Aorta (tissue), 5 donors: ENCODE measurements around the gene TSPYL6. TPM values are rescaled to one million over a fixed set of nuclear protein-coding genes. Genes with fewer than 3 reads are reported as not detected.

ENCODE experiments used
- ATAC-seq: fragments of 200-7000 bp; cut with Tn5 transposase; one replicate; pipeline ENCODE4 v1.9.1; 2022; ENCODE audit warnings: moderate library complexity; ENCODE audit not compliant: low FRiP score
- DNase-seq, 2 donors: peaks; one replicate each; pipeline ENCODE4 v3.0.0-alpha.2; 2020
- H3K27ac ChIP-seq, 2 donors: one replicate each; pipeline ENCODE4 v1.5.1; 2013; ENCODE audit warnings: low read length in 2 of 2, mild to moderate bottlenecking in 2 of 2, moderate library complexity in 2 of 2, control low read depth in 1 of 2, inconsistent platforms in 1 of 2, low read depth in 1 of 2
- H3K27me3 ChIP-seq, 2 donors: one replicate each; pipeline ENCODE4 v1.6.1; 2013; ENCODE audit warnings: control low read depth in 1 of 2, low read length in 1 of 2, mild to moderate bottlenecking in 1 of 2, moderate library complexity in 1 of 2; ENCODE audit not compliant: insufficient read depth in 2 of 2, control insufficient read depth in 1 of 2
- H3K36me3 ChIP-seq, 2 donors: one replicate each; pipeline ENCODE4 v1.6.1; 2013; ENCODE audit warnings: control low read depth in 1 of 2, low read length in 1 of 2, mild to moderate bottlenecking in 1 of 2; ENCODE audit not compliant: insufficient read depth in 2 of 2, control insufficient read depth in 1 of 2
- H3K4me1 ChIP-seq, 2 donors: one replicate each; pipeline ENCODE4 v1.6.1; 2013; ENCODE audit warnings: low read length in 2 of 2, control low read depth in 1 of 2, mild to moderate bottlenecking in 1 of 2, moderate library complexity in 1 of 2; ENCODE audit not compliant: insufficient read depth in 2 of 2, control insufficient read depth in 1 of 2
- H3K4me3 ChIP-seq, 2 donors: one replicate each; pipeline ENCODE4 v1.5.1; 2013; ENCODE audit warnings: low read length in 2 of 2, control low read depth in 1 of 2, mild to moderate bottlenecking in 1 of 2
- H3K9me3 ChIP-seq: one replicate; pipeline ENCODE4 v1.6.1; 2013; ENCODE audit warnings: mild to moderate bottlenecking, low read length; ENCODE audit not compliant: control insufficient read depth
- WGBS, 2 donors: extraction: QIAGEN DNeasy Blood & Tissue Kit; methylation state at CpG; one replicate each; pipeline ENCODE4 v1.1.7; 2013; 5-methylcytosine and 5-hydroxymethylcytosine counted together
- intact Hi-C, 2 donors: fragments of 100-400 bp; cut with DNase I; formaldehyde crosslinking; loops; one replicate each; pipeline versions ENCODE4 v1.14.2 to v1.15.0; 2022
- polyA plus RNA-seq, 2 donors: library from polyadenylated mRNA; stranded (reverse); fragments of 200-250 nt; gene quantifications; one replicate each; pipeline ENCODE4 v1.2.3, GENCODE V29; 2013
- total RNA-seq, 2 donors: library from RNA; stranded (reverse); fragmentation: NEBNext Ultra II Directional; extraction: Animal tissue kit (Norgen Biotek cat#: 25700); gene quantifications; one replicate each; pipeline ENCODE4 v1.2.1, GENCODE V29; 2021
- donor health status: healthy with polysubstance abuse.
- donor health status: Bipolar disorder and iron deficiency.
- donor health status: DM: no; HTN: no; CAD: no.
- donor health status: DM: no; HTN: no; CAD: no.
- donor health status: DM: yes; HTN: yes; CAD: no.

Gene TSPYL6
- total and polyA plus RNA-seq, 4 donors: 0.08 to 0.12 TPM; not detected in 2

DNA sequence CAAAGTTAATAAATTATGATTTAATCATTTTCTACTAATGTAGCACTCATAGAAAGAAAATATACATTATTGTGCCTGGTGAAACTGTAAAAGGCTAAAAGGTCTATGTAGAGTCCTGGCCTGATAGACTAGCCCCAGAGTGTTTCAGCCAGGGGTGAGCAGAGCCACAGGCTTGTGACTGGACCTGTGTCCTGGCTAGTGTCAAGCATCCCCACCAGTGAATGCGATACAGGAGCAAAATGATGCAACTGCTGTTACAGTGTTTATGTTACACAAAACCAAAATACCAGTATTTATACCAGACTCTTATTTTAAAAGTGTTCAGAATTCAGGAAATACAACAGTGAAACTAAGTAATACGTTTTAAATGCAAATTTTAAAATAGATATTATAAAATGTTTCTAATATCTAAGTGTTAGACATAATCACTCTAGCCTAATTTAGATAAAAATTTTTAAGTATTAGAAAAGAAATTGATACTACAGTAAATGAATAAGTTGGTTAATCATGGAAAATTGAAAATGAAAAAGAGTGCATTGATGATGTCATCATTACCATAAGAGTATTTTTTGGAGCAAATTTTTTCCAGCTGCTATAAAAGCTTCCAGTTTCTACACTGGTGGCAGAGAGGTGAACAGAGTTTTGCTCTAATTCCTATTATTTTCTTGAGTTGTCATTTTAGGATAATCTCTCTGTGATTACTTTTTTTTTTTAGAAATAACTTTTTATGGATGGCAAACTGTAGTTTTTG lies 6.2 kb upstream of the TSPYL6 start:
- Histone ChIP-seq H3K27me3 (no peaks in the 10 kb centered on the region), H3K27ac (peak overlapping the region in 1 of 2 donors; percentile 59), H3K36me3 (no peaks in the 10 kb centered on the region), H3K4me1 (no peaks in the 10 kb centered on the region), H3K4me3 (no peak overlapping the region), H3K9me3 (no peaks in the 10 kb centered on the region)
- ATAC-seq (no peak), DNase-seq (no peak)
- WGBS, 2 donors: 20 to 25% methylated on average over 2 of the region's 2 CpGs
- intact Hi-C loops: no loop called here

DNA sequence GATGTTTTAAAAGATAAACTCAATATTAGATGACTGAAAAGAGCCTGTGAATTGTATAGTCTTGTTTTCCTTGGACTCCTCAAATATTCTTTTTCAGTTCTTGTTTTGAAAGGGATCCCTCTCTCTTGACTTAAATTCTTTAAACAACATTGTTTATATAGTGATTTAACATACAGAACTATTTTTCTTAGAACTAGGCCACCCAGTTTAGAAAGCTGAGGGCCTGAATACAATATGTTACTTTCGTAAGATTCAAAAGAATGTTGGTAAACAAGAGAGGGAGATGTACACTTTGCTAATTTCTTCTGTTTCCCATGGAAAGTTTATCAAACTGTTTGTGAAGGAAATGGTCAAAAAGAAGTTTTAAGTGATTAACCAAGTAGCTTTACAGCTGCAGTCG lies 5.5 kb upstream of the TSPYL6 start:
- Histone ChIP-seq H3K27me3 (no peaks in the 10 kb centered on the region), H3K4me3 (no peak overlapping the region), H3K9me3 (no peaks in the 10 kb centered on the region), H3K27ac (no peak overlapping the region), H3K4me1 (no peaks in the 10 kb centered on the region), H3K36me3 (no peaks in the 10 kb centered on the region)
- 6 to 7% methylated on average over 2 of the region's 2 CpGs for WGBS, 2 donors
- DNase-seq: no peak
- intact Hi-C loops: no loop called here
- ATAC-seq: no peak

DNA sequence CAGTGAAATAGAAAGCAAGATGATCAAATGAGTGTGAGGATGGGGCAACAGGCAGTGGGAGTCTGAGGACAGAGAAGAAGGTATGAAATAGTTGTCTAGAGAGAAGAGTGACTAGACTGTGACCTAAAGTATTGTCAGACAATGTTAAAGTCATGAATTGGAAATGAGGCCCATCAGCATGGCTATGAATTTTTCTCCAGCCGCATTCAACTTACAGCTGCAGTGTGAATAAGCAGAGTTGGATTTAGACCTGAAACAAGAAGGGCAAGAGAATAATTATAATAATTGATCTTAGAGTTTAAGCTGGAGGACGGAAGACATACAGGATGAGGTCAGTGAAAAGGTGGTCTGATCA lies 4.2 kb upstream of the TSPYL6 start:
- Histone ChIP-seq H3K9me3 (no peaks in the 10 kb centered on the region), H3K27ac (no peak overlapping the region), H3K4me1 (no peaks in the 10 kb centered on the region), H3K4me3 (no peak overlapping the region), H3K36me3 (no peaks in the 10 kb centered on the region), H3K27me3 (no peaks in the 10 kb centered on the region)
- 98 to 100% methylated on average over 2 of the region's 2 CpGs for WGBS, 2 donors
- no peak for DNase-seq
- intact Hi-C loops: no loop called here
- no peak for ATAC-seq

DNA sequence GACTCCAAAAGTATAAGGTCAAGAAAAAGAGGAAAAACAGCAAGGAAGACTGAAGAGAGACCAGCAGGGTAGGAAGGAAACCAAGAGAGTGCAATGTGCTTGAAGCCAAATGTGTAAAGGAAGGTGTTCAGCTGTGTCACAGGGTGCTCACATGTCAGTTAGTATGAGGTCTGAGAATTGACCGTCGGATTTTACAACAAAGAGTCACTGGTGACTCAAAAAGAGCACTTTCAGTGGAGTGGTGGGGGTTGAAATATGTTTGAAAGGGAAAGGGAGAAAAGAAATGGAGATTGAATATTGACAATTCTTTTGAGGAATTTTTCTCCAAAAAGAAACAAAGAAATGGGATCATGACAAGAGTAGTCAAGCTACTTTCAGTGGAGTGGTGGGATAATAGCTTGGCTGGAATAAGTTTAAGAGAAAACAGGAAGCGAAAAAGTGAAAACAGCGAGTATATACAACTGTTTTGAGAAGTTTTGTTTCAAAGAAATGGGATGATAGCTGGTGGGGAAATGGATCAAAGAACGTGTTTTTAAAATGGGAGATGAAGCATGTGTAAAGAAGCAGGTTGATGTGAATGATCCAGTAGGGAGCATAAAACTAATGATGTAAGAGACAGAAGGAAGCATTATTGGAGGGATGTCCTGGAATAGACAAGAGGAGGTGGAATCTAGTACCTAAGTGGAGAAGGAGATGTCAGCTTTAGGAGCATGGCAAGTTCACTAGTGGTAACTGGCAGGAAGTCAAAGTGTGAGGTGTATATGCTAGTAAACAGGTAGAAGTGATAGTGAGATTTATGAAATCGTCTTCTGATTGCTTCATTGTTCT lies 3.6 kb upstream of the TSPYL6 start:
- intact Hi-C loops: no loop called here
- H3K27ac ChIP-seq: no peak overlapping the region
- WGBS, 2 donors: 96% methylated on average over 6 of the region's 6 CpGs
- ATAC-seq: no peak
- H3K36me3 ChIP-seq: no peaks in the 10 kb centered on the region
- no peak for DNase-seq
- H3K27me3 ChIP-seq: no peaks in the 10 kb centered on the region
- no peak overlapping the region for H3K4me3 ChIP-seq
- H3K9me3 ChIP-seq: no peaks in the 10 kb centered on the region
- no peaks in the 10 kb centered on the region for H3K4me1 ChIP-seq

DNA sequence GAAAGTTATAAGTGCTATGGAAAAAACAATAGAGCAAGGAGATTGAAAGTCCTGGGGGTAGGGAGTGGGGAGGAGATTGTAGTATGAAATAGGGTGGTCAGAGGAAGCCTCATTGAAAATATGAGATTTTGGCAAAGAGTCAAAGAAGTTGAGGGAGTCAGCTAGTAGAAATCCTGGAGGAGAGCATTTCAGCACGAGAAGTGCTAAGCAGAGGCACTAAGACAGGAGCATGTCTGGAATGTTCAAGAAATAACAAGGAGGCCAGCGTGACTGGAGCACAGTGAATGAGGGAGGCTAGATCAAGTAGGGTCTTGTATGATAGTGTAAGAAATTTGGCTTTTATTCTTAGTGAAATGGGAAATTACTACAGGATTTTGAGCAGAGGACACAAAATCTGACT lies 2.1 kb upstream of the TSPYL6 start:
- Histone ChIP-seq H3K27me3 (no peaks in the 10 kb centered on the region), H3K4me3 (no peak overlapping the region), H3K4me1 (no peaks in the 10 kb centered on the region), H3K27ac (no peak overlapping the region), H3K9me3 (no peaks in the 10 kb centered on the region), H3K36me3 (no peaks in the 10 kb centered on the region)
- intact Hi-C loops: no loop called here
- ATAC-seq: no peak
- WGBS, 2 donors: 18 to 22% methylated on average over 2 of the region's 2 CpGs
- DNase-seq: no peak

DNA sequence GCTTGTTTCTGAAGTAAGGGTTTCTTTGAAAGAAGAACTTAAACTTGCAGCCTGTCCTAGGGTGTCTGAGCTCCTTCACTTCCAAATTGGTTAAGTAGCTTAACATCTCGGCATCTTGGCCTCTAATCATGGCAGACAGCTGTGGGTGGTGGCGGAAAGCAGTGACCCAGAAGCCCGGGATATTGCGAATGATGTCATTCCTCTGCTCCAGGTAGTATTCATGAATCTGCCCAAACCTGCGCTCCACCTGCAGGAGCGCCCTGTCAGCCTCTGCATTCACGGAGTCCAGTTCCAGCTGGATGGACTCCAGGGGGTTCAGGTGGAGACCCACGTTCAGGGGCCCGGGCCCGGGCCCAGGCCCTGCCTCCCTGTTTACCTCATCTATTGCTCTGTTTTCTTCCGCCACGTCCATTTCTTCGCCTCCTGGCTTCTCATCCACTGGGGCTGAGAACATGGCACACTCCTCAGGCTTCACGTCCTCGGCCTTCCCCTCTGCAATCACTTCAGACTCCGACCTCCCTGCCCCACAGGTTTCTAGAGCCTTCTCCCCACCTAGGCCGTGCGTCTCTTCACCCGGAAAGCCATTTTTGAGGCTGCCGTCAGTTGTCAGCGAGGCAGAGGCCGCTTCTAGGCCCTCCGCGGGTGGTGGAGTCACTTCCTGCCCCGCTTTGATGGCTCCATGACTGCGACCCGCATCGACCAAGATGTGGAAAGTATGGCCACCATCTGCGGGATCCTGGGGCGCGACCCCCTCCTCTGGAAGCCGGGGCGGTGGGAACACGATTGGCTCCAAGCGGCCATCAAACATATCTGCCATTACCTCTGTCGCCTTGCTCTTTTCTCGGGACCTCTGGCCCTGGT lies 569 bp downstream of the TSPYL6 start:
- Histone ChIP-seq H3K27me3 (no peaks in the 10 kb centered on the region), H3K36me3 (no peaks in the 10 kb centered on the region), H3K27ac (no peak overlapping the region), H3K9me3 (no peaks in the 10 kb centered on the region), H3K4me3 (no peak overlapping the region), H3K4me1 (no peaks in the 10 kb centered on the region)
- 94 to 95% methylated on average over 36 to 37 of the region's 37 CpGs for WGBS, 2 donors
- no peak for ATAC-seq
- DNase-seq: no peak
- intact Hi-C loops: no loop called here

DNA sequence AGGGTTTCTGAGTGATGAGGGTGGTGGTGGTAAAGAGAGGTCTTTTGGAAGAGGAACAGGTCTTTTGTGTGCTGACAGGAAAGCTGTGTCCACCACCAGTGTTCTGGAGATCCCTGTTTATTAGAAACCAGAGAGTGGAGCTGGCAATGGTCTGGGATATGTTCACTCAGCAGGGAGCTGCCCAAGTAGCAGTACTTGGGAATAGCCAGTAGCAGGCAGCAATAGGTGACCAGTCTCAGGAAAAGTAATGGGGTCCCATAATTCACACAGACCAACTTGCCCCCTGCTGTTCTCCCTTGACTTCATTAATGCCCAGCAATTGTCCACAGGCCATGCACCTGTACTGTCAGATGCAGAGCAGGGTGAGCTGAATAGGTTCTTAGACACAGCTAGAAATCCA lies 1.8 kb downstream of the TSPYL6 start:
- no peaks in the 10 kb centered on the region for H3K9me3 ChIP-seq
- no peak overlapping the region for H3K27ac ChIP-seq
- H3K27me3 ChIP-seq: no peaks in the 10 kb centered on the region
- no peak overlapping the region for H3K4me3 ChIP-seq
- H3K36me3 ChIP-seq: no peaks in the 10 kb centered on the region
- H3K4me1 ChIP-seq: no peaks in the 10 kb centered on the region
- intact Hi-C loops: no loop called here
- DNase-seq (no peak), ATAC-seq (no peak)

DNA sequence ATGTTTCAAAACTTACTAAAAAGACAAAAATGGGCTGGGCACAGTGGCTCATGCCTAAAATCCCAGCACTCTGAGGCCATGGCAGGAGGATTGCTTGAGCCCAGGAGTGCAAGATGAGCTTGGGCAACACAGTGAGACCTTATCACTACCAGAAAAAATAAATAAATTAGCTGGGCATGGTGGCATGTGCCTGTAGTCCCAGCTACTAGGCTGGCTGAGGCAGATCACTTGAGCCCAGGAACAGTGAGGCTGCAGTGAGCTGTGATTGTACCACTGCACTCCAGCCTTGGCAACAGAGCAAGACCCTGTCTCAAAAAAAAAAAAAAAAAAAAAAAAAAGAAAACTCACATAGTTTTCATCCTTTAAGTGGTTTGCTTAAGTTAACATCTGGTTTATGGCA lies 6.4 kb downstream of the TSPYL6 start:
- no peaks in the 10 kb centered on the region for H3K36me3 ChIP-seq
- peaks cover 2 to 5% of the 10 kb centered on the region in 2 donors for H3K4me1 ChIP-seq
- DNase-seq: no peak
- intact Hi-C loops: no loop called here
- no peak overlapping the region for H3K4me3 ChIP-seq
- H3K27ac ChIP-seq: no peak overlapping the region
- no peaks in the 10 kb centered on the region for H3K27me3 ChIP-seq
- ATAC-seq: no peak
- no peaks in the 10 kb centered on the region for H3K9me3 ChIP-seq
